ENCODE results near the gene F7.

The F7 gene

GRCh38 chr13:113118261-113119021, 12.8 kb downstream of the F7 start:
- DNase-seq (ENCODE audit: low spot score): no peak

- no peak for DNase-seq (ENCODE audit: low spot score)
Observed at GRCh38 chr13:113119166-113119821, 13.7 kb downstream of the F7 start.

- no peak for DNase-seq (ENCODE audit: low spot score)
Observed at GRCh38 chr13:113119822-113120189, 14.2 kb downstream of the F7 start.

GRCh38 chr13:113120300-113121182, 14.9 kb downstream of the F7 start:
- DNase-seq (ENCODE audit: low spot score): no peak

- DNase-seq (ENCODE audit: low spot score): no peak
Observed at GRCh38 chr13:113121183-113121927, 15.8 kb downstream of the F7 start.

- no peak for DNase-seq (ENCODE audit: low spot score)
Observed at GRCh38 chr13:113121928-113122471, 16.4 kb downstream of the F7 start.

- DNase-seq (ENCODE audit: low spot score): peak; percentile 22
Observed at GRCh38 chr13:113122550-113123225, 17.1 kb downstream of the F7 start, which contains the start of gene F10. Gene F10 (plus strand): TSS chr13:113122799. CDS start chr13:113122856, 57 bp downstream.

- DNase-seq (ENCODE audit: low spot score): no peak
Observed at GRCh38 chr13:113123226-113124201, 17.9 kb downstream of the F7 start.

- DNase-seq (ENCODE audit: low spot score): no peak
Observed at GRCh38 chr13:113124211-113124970, 18.8 kb downstream of the F7 start.

GRCh38 chr13:113125506-113126264, 20.1 kb downstream of the F7 start:
- DNase-seq (ENCODE audit: low spot score): no peak

- no peak for DNase-seq (ENCODE audit: low spot score)
Observed at GRCh38 chr13:113126265-113127150, 20.9 kb downstream of the F7 start.

- no peak for DNase-seq (ENCODE audit: low spot score)
Observed at GRCh38 chr13:113129480-113129879, 23.9 kb downstream of the F7 start.

GRCh38 chr13:113129921-113130750, 24.5 kb downstream of the F7 start:
- DNase-seq (ENCODE audit: low spot score): no peak

- DNase-seq (ENCODE audit: low spot score): no peak
Observed at GRCh38 chr13:113135281-113135760, 29.7 kb downstream of the F7 start.

- peak; percentile 51 for DNase-seq (ENCODE audit: low spot score)
Observed at GRCh38 chr13:113137691-113138298, 32.2 kb downstream of the F7 start.

Data from kidney tubule cell (primary cell).